MM.1S (cell line): ENCODE results near the gene SCAMP1.
A peak's percentile ranks its signal among the peaks of the same experiment; 100 is the strongest.

Source experiments
- DNase-seq: peaks from one replicate; pipeline ENCODE4 v3.0.0-alpha.2; 2015
- H2AFZ ChIP-seq: fragments of 300-600 bp; sonication (generic); 2 replicates; pipeline ENCODE4 v1.6.0; 2016; ENCODE audit warnings: antibody characterized with exemption, low read length
- H3F3A ChIP-seq: fragments of 300-600 bp; sonication (generic); 2 replicates; pipeline ENCODE4 v1.6.1; 2016; ENCODE audit warnings: mild to moderate bottlenecking, antibody characterized with exemption, low read length, moderate library complexity, mixed read lengths; ENCODE audit not compliant: insufficient read depth
- H3K27ac ChIP-seq: fragments of 300-600 bp; sonication (generic); 2 replicates; pipeline ENCODE4 v1.5.1; 2016; ENCODE audit warnings: mild to moderate bottlenecking, low read length
- H3K27me3 ChIP-seq: fragments of 300-600 bp; sonication (generic); replicated peaks from 2 replicates; pipeline ENCODE4 v1.6.0; 2016; ENCODE audit warnings: low read length; ENCODE audit not compliant: insufficient read depth
- H3K36me3 ChIP-seq: fragments of 300-600 bp; sonication (generic); replicated peaks from 2 replicates; pipeline ENCODE4 v1.6.1; 2016; ENCODE audit warnings: mild to moderate bottlenecking, low read length, mixed read lengths; ENCODE audit not compliant: insufficient read depth
- H3K4me1 ChIP-seq: fragments of 300-600 bp; sonication (generic); 2 replicates; pipeline ENCODE4 v1.6.1; 2016; ENCODE audit warnings: low read length, mixed read lengths
- H3K4me2 ChIP-seq: fragments of 300-600 bp; sonication (generic); 2 replicates; pipeline ENCODE4 v1.6.0; 2016; ENCODE audit warnings: low read depth, low read length
- H3K4me3 ChIP-seq: fragments of 300-600 bp; sonication (generic); 2 replicates; pipeline ENCODE4 v1.5.1; 2016; ENCODE audit warnings: low read length, mixed read lengths
- H3K79me2 ChIP-seq: fragments of 300-600 bp; sonication (generic); 2 replicates; pipeline ENCODE4 v1.6.1; 2016; ENCODE audit warnings: mixed run types, low read length, mixed read lengths
- H3K9ac ChIP-seq: fragments of 300-600 bp; sonication (generic); 2 replicates; pipeline ENCODE4 v1.6.1; 2016; ENCODE audit warnings: low read length, mixed read lengths
- H3K9me2 ChIP-seq: fragments of 300-600 bp; sonication (generic); replicated peaks from 2 replicates; pipeline ENCODE4 v1.6.1; 2016; ENCODE audit warnings: mild to moderate bottlenecking, low read length, mixed read lengths; ENCODE audit not compliant: insufficient read depth
- H3K9me3 ChIP-seq: fragments of 300-600 bp; sonication (generic); replicated peaks from 2 replicates; pipeline ENCODE4 v1.6.1; 2016; ENCODE audit warnings: mild to moderate bottlenecking, low read length, mixed read lengths; ENCODE audit not compliant: insufficient read depth
- H4K20me1 ChIP-seq: fragments of 300-600 bp; sonication (generic); 2 replicates; pipeline ENCODE4 v1.6.1; 2016; ENCODE audit warnings: mild to moderate bottlenecking, low read length, moderate library complexity, mixed read lengths; ENCODE audit not compliant: insufficient read depth
- CTCF ChIP-seq: fragments of 300-600 bp; sonication (generic); IDR thresholded peaks from 2 replicates; pipeline ENCODE4 v1.5.1; 2016; ENCODE audit warnings: antibody characterized with exemption, low read length, mixed read lengths
- EZH2 ChIP-seq: fragments of 300-600 bp; sonication (generic); optimal IDR thresholded peaks from 2 replicates; pipeline ENCODE3; 2017; ENCODE audit warnings: low read depth, mild to moderate bottlenecking, antibody characterized with exemption, low read length, mixed read lengths
- EZH2phosphoT487 ChIP-seq: fragments of 300-600 bp; sonication (generic); IDR thresholded peaks from 2 replicates; pipeline ENCODE4 v1.6.1; 2018; ENCODE audit warnings: antibody characterized with exemption, low read length

The SCAMP1 gene

GRCh38 chr5:78467752-78468357 lies 107.4 kb downstream of the SCAMP1 start:
- no peak overlapping the region for H3K4me2 ChIP-seq
- no peaks in the 10 kb centered on the region for H3K79me2 ChIP-seq
- no peaks in the 10 kb centered on the region for H3K36me3 ChIP-seq
- H3K27ac ChIP-seq, result no peak overlapping the region
- DNase-seq, result peak; percentile 38
- no peaks in the 10 kb centered on the region for H4K20me1 ChIP-seq
- H2AFZ ChIP-seq, result no peak overlapping the region
- no peak overlapping the region for H3K9ac ChIP-seq
- H3K9me2 ChIP-seq, result no peaks in the 10 kb centered on the region
- no peaks in the 10 kb centered on the region for H3K27me3 ChIP-seq
- no peaks in the 10 kb centered on the region for H3K9me3 ChIP-seq
- no peak overlapping the region for H3K4me3 ChIP-seq
- H3F3A ChIP-seq, result no peaks in the 10 kb centered on the region
- peak; percentile 74 for TF ChIP-seq CTCF
- no peak for TF ChIP-seq EZH2
- no peaks in the 10 kb centered on the region for H3K4me1 ChIP-seq

DNA sequence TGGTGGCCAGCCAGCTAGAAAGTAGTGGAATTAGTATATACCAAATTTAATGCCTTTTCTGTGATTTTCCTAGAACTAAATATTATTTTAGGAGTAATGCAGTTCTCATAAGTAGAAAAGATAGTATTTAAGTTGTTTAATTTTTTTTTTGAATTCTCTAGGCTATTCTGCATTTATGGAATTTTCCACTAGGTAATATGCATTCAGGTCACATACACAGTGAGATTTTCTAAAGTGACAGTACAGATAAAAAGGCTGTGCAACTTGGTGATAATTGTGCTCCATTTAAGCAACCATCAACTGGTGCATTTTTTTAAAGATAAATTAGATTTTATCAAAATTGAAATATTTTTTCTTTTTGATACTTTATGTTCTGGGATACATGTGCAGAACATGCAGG lies 111.5 kb downstream of the SCAMP1 start:
- Histone ChIP-seq H3K4me2 (no peak overlapping the region), H3K4me1 (no peaks in the 10 kb centered on the region), H3F3A (no peaks in the 10 kb centered on the region), H3K36me3 (no peaks in the 10 kb centered on the region), H3K4me3 (no peak overlapping the region), H3K27me3 (no peaks in the 10 kb centered on the region), H3K27ac (no peak overlapping the region), H2AFZ (no peak overlapping the region), H3K79me2 (no peaks in the 10 kb centered on the region), H3K9me2 (no peaks in the 10 kb centered on the region), H4K20me1 (no peaks in the 10 kb centered on the region), H3K9ac (no peak overlapping the region), H3K9me3 (no peaks in the 10 kb centered on the region)
- DNase-seq, result no peak
- TF ChIP-seq EZH2phosphoT487 (no peak), EZH2 (no peak), CTCF (no peak)

- Histone ChIP-seq H3K4me3 (no peak overlapping the region), H3K4me1 (no peaks in the 10 kb centered on the region), H3K79me2 (no peaks in the 10 kb centered on the region), H4K20me1 (no peaks in the 10 kb centered on the region), H2AFZ (no peak overlapping the region), H3K9me3 (no peaks in the 10 kb centered on the region), H3K36me3 (no peaks in the 10 kb centered on the region), H3F3A (no peaks in the 10 kb centered on the region), H3K9ac (no peak overlapping the region), H3K27ac (no peak overlapping the region), H3K27me3 (no peaks in the 10 kb centered on the region), H3K4me2 (no peak overlapping the region), H3K9me2 (no peaks in the 10 kb centered on the region)
- no peak for DNase-seq
- no peak for TF ChIP-seq EZH2phosphoT487
- no peak for TF ChIP-seq EZH2
- peak; percentile 20; the same call in 1 of the 2 replicates for TF ChIP-seq CTCF
Measured at GRCh38 chr5:78472469-78473106, 112.2 kb downstream of the SCAMP1 start.
